ENCODE measurements around the gene SLC7A6OS. TPM values are rescaled to one million over a fixed set of nuclear protein-coding genes. Genes with fewer than 3 reads are reported as not detected.

The SLC7A6OS gene
- total RNA-seq, 1 experiment from 2014 or later: 24.5 TPM

DNA sequence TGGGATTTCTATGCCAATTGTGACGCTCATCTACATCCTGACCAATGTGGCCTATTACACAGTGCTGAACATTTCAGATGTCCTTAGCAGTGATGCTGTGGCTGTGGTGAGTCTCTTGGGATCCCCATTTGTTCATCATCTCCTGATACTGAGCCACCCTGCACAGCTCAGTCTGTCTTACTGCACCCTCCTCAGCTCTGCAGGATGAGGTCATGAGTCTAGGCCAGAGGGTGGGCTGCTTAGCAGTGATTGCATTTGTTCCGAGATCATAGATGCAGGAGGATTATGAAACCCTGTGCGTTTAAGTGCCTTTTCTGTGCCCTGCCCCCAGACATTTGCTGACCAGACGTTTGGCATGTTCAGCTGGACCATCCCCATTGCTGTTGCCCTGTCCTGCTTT, 19.5 kb downstream of the SLC7A6OS start:
- Mint-ChIP-seq H3K27ac (no peak overlapping the region), H3K9me3 (no peaks in the 10 kb centered on the region), H3K27me3 (ENCODE audit: low read depth) (no peaks in the 10 kb centered on the region; the same call in 1 of the 2 replicates), H3K4me1 (peaks cover 4 to 8% of the 10 kb centered on the region in 2 experiments; a peak in 3 of 4 replicates), H3K36me3 (ENCODE audit: insufficient read depth in 1 of 3, low read depth in 3 of 3) (peaks cover 21 to 52% (median 21%) of the 10 kb centered on the region in 3 experiments; a peak in 6 of 7 replicates), H3K4me3 (no peak overlapping the region)
- Histone ChIP-seq H2AFZ (ENCODE audit: low read length) (no peak overlapping the region), H2BK12ac (ENCODE audit: insufficient read length, low read depth, low read length) (no peak overlapping the region), H3K4ac (ENCODE audit: low read depth, low read length) (no peak overlapping the region), H3K79me1 (ENCODE audit: insufficient read depth, low read depth, low read length, poor library complexity, severe bottlenecking) (no peaks in the 10 kb centered on the region), H3K27me3 (ENCODE audit: insufficient read depth, low read length) (no peaks in the 10 kb centered on the region), H3T11ph (ENCODE audit: low read length) (no peak overlapping the region), H2BK5ac (ENCODE audit: insufficient read length, low read length) (no peak overlapping the region), H3K23me2 (ENCODE audit: insufficient read length, low read depth, low read length, poor library complexity, severe bottlenecking) (no peaks in the 10 kb centered on the region), H3K27ac (ENCODE audit: insufficient read length, low read depth, low read length) (no peak overlapping the region), H3K4me1 (ENCODE audit: insufficient read depth, low read length) (no peaks in the 10 kb centered on the region), H3K79me2 (ENCODE audit: insufficient read depth, low read length) (0 out of 2 replicates have a peak, but pooled peaks cover 2% of the 10 kb centered on the region), H3K14ac (ENCODE audit: insufficient read depth, low read length) (no peak overlapping the region), H3K18ac (ENCODE audit: insufficient read length, low read depth, low read length) (no peak overlapping the region), H4K20me1 (ENCODE audit: control insufficient read depth, insufficient read depth, insufficient read length) (peaks cover 2% of the 10 kb centered on the region), H3K9me3 (ENCODE audit: control insufficient read depth, low read depth, low read length) (peaks cover 5% of the 10 kb centered on the region), H3K4me2 (ENCODE audit: insufficient read depth, insufficient read length, low read length) (no peak overlapping the region), H2BK20ac (ENCODE audit: low read depth, low read length, poor library complexity, severe bottlenecking) (no peak overlapping the region), H3K56ac (ENCODE audit: insufficient read length, low read depth, low read length) (no peak overlapping the region), H3K9ac (ENCODE audit: extremely low read depth, insufficient read length, low read length) (no peak overlapping the region), H2BK15ac (ENCODE audit: low read depth, low read length) (no peak overlapping the region), H4K5ac (ENCODE audit: insufficient read length, low read depth, low read length) (no peak overlapping the region), H4K8ac (replicated peaks; ENCODE audit: insufficient read length, low read depth, low read length) (no peak overlapping the region), H3K23ac (ENCODE audit: insufficient read length, low read depth, low read length) (no peak overlapping the region), H2BK120ac (ENCODE audit: low read depth, low read length, poor library complexity, severe bottlenecking) (no peak overlapping the region), H2AK5ac (ENCODE audit: insufficient read length, low read length) (no peak overlapping the region), H4K91ac (ENCODE audit: insufficient read length, low read depth, low read length) (no peak overlapping the region)
- DNase-seq: no peak
- WGBS (ENCODE audit: extremely low coverage, insufficient read length, low lambda C conversion rate): no CpG with 5 or more reads among the region's 4 CpGs
- TF ChIP-seq, protein P1, sequence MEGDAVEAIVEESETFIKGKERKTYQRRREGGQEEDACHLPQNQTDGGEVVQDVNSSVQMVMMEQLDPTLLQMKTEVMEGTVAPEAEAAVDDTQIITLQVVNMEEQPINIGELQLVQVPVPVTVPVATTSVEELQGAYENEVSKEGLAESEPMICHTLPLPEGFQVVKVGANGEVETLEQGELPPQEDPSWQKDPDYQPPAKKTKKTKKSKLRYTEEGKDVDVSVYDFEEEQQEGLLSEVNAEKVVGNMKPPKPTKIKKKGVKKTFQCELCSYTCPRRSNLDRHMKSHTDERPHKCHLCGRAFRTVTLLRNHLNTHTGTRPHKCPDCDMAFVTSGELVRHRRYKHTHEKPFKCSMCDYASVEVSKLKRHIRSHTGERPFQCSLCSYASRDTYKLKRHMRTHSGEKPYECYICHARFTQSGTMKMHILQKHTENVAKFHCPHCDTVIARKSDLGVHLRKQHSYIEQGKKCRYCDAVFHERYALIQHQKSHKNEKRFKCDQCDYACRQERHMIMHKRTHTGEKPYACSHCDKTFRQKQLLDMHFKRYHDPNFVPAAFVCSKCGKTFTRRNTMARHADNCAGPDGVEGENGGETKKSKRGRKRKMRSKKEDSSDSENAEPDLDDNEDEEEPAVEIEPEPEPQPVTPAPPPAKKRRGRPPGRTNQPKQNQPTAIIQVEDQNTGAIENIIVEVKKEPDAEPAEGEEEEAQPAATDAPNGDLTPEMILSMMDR (conservative IDR thresholded peaks at IDR 0.05): no peak
